HEK293 (cell line): ENCODE measurements around the gene WDR64.

Experiments
- SETDB1 ChIP-seq: IDR thresholded peaks from one replicate; pipeline ENCODE4 v1.6.1; 2017; ENCODE audit warnings: mild to moderate bottlenecking, low read length, moderate library complexity, mixed read lengths; ENCODE audit not compliant: insufficient read length
- ZFP37 ChIP-seq: fragments of 450-650 bp; formaldehyde crosslinking; IDR thresholded peaks from 2 replicates; pipeline ENCODE4 v1.5.1; 2016; ENCODE audit warnings: missing biosample characterization, missing genetic modification characterization
- ZNF311 ChIP-seq: fragments of 450-650 bp; formaldehyde crosslinking; IDR thresholded peaks from 2 replicates; pipeline ENCODE4 v1.5.1; 2017; ENCODE audit warnings: missing biosample characterization, missing genetic modification characterization, borderline replicate concordance
- ZNF433 ChIP-seq: fragments of 450-650 bp; formaldehyde crosslinking; IDR thresholded peaks from 2 replicates; pipeline ENCODE4 v1.5.1; 2016; ENCODE audit warnings: missing biosample characterization, missing genetic modification characterization, low read depth
- ZNF747 ChIP-seq: fragments of 450-650 bp; formaldehyde crosslinking; IDR thresholded peaks from 2 replicates; pipeline ENCODE4 v1.5.1; 2016; ENCODE audit warnings: missing biosample characterization, missing genetic modification characterization
- TF ChIP-seq, protein P1 (sequence below): fragments of 450-650 bp; formaldehyde crosslinking; IDR thresholded peaks from 2 replicates; pipeline ENCODE4 v1.5.1; 2017; ENCODE audit warnings: missing biosample characterization, mild to moderate bottlenecking, missing genetic modification characterization, moderate library complexity
- TF ChIP-seq, protein P2 (sequence below): fragments of 450-650 bp; formaldehyde crosslinking; IDR thresholded peaks from 2 replicates; pipeline ENCODE4 v1.5.1; 2016; ENCODE audit warnings: missing biosample characterization, missing genetic modification characterization

DNA sequence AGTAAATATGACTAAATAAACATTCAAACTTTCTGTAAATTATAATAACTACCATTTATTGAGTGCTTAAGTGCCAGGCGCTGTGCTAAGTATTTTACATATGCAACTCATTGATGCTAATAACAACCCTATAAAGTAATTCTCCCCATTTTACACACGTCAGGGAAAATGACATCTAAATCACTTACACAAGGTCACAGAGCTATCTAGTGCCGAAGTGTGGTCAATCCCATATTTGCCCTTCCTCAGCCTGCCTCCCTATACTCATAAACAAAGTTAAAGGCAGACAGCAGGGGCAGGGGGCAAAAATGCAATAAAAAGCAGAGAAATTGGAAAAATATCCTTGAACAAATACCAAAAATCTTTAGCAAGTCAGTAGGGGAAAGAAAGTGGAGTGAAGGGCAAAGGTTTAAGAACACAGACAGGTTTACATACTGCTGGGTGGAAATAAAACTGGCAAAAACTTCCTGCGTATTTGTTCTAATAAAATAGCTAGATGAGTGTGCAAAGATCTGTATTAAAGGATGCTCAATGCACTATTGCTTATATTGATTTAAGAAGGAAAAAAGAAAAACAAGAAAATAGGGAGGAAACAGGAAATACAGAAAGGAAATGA, 72.8 kb downstream of the WDR64 start:
- TF ChIP-seq, protein P1, sequence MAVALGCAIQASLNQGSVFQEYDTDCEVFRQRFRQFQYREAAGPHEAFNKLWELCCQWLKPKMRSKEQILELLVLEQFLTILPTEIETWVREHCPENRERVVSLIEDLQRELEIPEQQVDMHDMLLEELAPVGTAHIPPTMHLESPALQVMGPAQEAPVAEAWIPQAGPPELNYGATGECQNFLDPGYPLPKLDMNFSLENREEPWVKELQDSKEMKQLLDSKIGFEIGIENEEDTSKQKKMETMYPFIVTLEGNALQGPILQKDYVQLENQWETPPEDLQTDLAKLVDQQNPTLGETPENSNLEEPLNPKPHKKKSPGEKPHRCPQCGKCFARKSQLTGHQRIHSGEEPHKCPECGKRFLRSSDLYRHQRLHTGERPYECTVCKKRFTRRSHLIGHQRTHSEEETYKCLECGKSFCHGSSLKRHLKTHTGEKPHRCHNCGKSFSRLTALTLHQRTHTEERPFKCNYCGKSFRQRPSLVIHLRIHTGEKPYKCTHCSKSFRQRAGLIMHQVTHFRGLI, result no peak
- TF ChIP-seq, protein P2, sequence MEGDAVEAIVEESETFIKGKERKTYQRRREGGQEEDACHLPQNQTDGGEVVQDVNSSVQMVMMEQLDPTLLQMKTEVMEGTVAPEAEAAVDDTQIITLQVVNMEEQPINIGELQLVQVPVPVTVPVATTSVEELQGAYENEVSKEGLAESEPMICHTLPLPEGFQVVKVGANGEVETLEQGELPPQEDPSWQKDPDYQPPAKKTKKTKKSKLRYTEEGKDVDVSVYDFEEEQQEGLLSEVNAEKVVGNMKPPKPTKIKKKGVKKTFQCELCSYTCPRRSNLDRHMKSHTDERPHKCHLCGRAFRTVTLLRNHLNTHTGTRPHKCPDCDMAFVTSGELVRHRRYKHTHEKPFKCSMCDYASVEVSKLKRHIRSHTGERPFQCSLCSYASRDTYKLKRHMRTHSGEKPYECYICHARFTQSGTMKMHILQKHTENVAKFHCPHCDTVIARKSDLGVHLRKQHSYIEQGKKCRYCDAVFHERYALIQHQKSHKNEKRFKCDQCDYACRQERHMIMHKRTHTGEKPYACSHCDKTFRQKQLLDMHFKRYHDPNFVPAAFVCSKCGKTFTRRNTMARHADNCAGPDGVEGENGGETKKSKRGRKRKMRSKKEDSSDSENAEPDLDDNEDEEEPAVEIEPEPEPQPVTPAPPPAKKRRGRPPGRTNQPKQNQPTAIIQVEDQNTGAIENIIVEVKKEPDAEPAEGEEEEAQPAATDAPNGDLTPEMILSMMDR (tag by site-specific recombination), result no peak
- TF ChIP-seq ZNF311, result no peak
- no peak for TF ChIP-seq ZNF747 (tag by site-specific recombination)
- TF ChIP-seq SETDB1, result no peak
- TF ChIP-seq ZNF433, result no peak
- no peak for TF ChIP-seq ZFP37
